Measurements from ENCODE around the gene AK4.

Gene AK4

GRCh38 chr1:65221638-65222339, 73.8 kb downstream of the AK4 start:
- POLR2A ChIA-PET: no interaction called here
- CTCF ChIA-PET: interaction anchor here (0.6 to 1.2 kb wide), 4 partner anchors 12 to 475 kb away, joined by 3 to 4 read pairs (median 3); no protein-coding TSS in a partner anchor
- no peak for TF ChIP-seq CTBP1 (IDR thresholded peaks at IDR 0.05; ENCODE audit: borderline replicate concordance)
- no peak for TF ChIP-seq TARDBP (IDR thresholded peaks at IDR 0.05)
- TF ChIP-seq HDGF (IDR thresholded peaks at IDR 0.05; ENCODE audit: borderline replicate concordance): no peak
- no peak for TF ChIP-seq LEF1 (IDR thresholded peaks at IDR 0.05; ENCODE audit: borderline replicate concordance)
- TF ChIP-seq ZNF384 (IDR thresholded peaks at IDR 0.05): no peak
- no peak for TF ChIP-seq SP1 (IDR thresholded peaks at IDR 0.05)
- TF ChIP-seq PKNOX1 (IDR thresholded peaks at IDR 0.05): no peak
- no peak for DNase-seq (ENCODE audit: extremely low spot score)

DNA sequence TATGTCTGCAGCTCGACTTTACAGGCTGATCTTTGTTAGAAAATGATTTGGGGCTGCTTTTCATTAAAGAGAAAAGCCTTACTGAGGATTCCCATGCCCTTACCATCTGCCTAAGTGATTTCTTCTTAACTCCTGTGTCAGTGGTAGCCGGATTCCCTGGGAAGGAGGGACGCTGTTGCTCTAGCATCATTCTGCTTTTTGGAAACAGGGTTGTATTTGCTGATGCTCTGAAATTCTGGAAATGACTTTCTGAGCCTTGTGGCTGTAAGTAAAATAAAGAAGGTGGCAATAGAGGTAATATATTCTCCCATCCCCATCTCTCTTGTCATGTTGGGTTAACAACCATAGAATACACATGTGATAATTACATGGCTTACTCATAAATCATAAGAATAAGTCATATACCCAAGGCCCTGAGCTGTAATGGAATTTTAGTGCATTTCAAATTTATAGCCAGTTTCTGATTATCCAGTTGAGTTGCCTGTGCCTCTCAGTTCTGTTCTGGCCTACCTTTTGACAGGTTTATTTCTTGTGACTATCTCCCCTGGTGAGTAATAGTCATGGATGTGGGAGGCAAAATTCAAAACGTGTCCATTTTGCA, 74.4 kb downstream of the AK4 start:
- ChIA-PET CTCF (no interaction called here), POLR2A (no interaction called here)
- no peak for DNase-seq (ENCODE audit: extremely low spot score)
- TF ChIP-seq ZNF384 (IDR thresholded peaks at IDR 0.05) (no peak), ELF4 (IDR thresholded peaks at IDR 0.05) (no peak), SUZ12 (IDR thresholded peaks at IDR 0.05) (no peak), FOXK2 (IDR thresholded peaks at IDR 0.05) (no peak), L3MBTL2 (conservative IDR thresholded peaks at IDR 0.05) (no peak), NFRKB (IDR thresholded peaks at IDR 0.05) (no peak), ARNT (IDR thresholded peaks at IDR 0.05) (no peak), TARDBP (IDR thresholded peaks at IDR 0.05) (no peak), CTBP1 (IDR thresholded peaks at IDR 0.05; ENCODE audit: borderline replicate concordance) (no peak), BHLHE40 (IDR thresholded peaks at IDR 0.05; ENCODE audit: borderline replicate concordance) (no peak), PKNOX1 (IDR thresholded peaks at IDR 0.05) (no peak), HDGF (IDR thresholded peaks at IDR 0.05; ENCODE audit: borderline replicate concordance) (no peak), LEF1 (IDR thresholded peaks at IDR 0.05; ENCODE audit: borderline replicate concordance) (no peak), SP1 (IDR thresholded peaks at IDR 0.05) (no peak), FOXM1 (IDR thresholded peaks at IDR 0.05; ENCODE audit: borderline replicate concordance) (no peak), FOXA1 (IDR thresholded peaks at IDR 0.05) (no peak)

DNA sequence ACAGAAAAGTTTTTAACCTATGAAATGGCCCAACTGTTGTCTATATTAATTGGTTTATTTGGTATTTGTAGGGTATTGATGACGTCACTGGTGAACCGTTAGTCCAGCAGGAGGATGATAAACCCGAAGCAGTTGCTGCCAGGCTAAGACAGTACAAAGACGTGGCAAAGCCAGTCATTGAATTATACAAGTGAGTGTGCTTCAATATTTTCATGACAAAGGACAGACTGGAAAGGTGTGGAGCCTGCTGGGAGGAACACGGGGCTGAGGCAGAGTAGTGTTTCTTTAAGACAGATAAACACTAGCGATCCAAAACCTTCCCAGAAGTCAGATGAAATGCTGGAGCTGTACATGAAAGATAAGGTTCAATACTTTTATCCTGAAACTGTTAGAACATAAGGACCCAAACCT, 76.7 kb downstream of the AK4 start:
- TF ChIP-seq PKNOX1 (IDR thresholded peaks at IDR 0.05) (no peak), ARNT (IDR thresholded peaks at IDR 0.05) (no peak), L3MBTL2 (conservative IDR thresholded peaks at IDR 0.05) (no peak), SUZ12 (IDR thresholded peaks at IDR 0.05) (no peak), ZNF384 (IDR thresholded peaks at IDR 0.05) (no peak), BHLHE40 (IDR thresholded peaks at IDR 0.05; ENCODE audit: borderline replicate concordance) (no peak), FOXK2 (IDR thresholded peaks at IDR 0.05) (no peak), NFRKB (IDR thresholded peaks at IDR 0.05) (no peak), HDGF (IDR thresholded peaks at IDR 0.05; ENCODE audit: borderline replicate concordance) (no peak), FOXM1 (IDR thresholded peaks at IDR 0.05; ENCODE audit: borderline replicate concordance) (no peak), SP1 (IDR thresholded peaks at IDR 0.05) (no peak), ELF4 (IDR thresholded peaks at IDR 0.05) (no peak), TARDBP (IDR thresholded peaks at IDR 0.05) (no peak), CTBP1 (IDR thresholded peaks at IDR 0.05; ENCODE audit: borderline replicate concordance) (no peak), LEF1 (IDR thresholded peaks at IDR 0.05; ENCODE audit: borderline replicate concordance) (no peak)
- CTCF ChIA-PET: interaction anchor here (0.9 kb wide), 1 partner anchor 15 kb away, joined by 3 read pairs; no protein-coding TSS in a partner anchor
- no peak for DNase-seq (ENCODE audit: extremely low spot score)
- POLR2A ChIA-PET: no interaction called here

DNA sequence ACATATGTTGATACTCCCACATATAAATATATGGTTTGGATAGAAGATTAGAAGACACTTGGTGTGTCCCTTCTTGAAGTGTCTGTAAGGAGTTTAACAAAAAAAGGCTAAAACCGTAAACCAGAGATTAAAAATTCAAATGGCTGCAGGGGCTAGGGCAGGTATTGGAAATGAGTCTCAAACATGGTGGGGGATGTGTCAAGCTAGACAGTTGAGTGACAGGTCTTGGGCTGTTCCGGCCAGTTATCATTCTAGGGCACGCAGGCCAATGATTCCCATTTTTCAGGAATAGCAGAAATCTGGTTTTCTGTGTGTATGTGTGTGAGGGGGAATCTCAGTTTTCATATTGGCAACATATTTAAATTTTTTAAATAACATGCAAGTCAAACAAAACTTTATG, 77.2 kb downstream of the AK4 start:
- ChIA-PET POLR2A (no interaction called here), CTCF (interaction anchor here (0.9 kb wide), 1 partner anchor 16 kb away, joined by 3 read pairs; no protein-coding TSS in a partner anchor)
- no peak for DNase-seq (ENCODE audit: extremely low spot score)
- TF ChIP-seq SP1 (IDR thresholded peaks at IDR 0.05): no peak
- 0 out of 2 replicates have a peak, but pooled peaks have one; percentile 34 for TF ChIP-seq PKNOX1 (IDR thresholded peaks at IDR 0.05)

DNA sequence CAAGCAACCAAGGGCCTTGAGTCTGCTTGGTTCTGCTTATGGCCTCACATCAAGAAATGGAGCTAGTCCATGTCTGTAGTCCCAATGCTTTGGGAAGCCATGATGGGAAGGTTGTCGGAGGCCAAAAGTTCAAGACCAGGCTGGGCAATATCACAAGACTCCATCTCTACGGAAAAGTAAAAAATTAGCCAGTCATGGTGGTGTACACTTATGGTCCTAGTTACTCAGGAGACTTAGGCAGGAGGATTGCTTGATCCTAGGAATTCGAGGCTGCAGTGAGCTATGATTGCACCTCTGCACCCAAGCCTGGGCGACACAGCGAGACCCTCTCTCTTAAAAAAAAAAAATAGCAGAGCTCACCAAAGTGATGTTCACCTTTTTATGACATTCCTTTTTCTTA, 81.2 kb downstream of the AK4 start:
- ChIA-PET POLR2A (no interaction called here), CTCF (interaction anchor here (0.6 to 1.1 kb wide), 5 partner anchors 20 to 459 kb away, joined by 3 to 4 read pairs (median 3); no protein-coding TSS in a partner anchor)
- TF ChIP-seq FOXA1 (IDR thresholded peaks at IDR 0.05): no peak
- no peak for TF ChIP-seq LEF1 (IDR thresholded peaks at IDR 0.05; ENCODE audit: borderline replicate concordance)
- TF ChIP-seq ARNT (IDR thresholded peaks at IDR 0.05): no peak
- TF ChIP-seq FOXK2 (IDR thresholded peaks at IDR 0.05): no peak
- no peak for TF ChIP-seq ELF4 (IDR thresholded peaks at IDR 0.05)
- TF ChIP-seq TARDBP (IDR thresholded peaks at IDR 0.05): no peak
- no peak for TF ChIP-seq HDGF (IDR thresholded peaks at IDR 0.05; ENCODE audit: borderline replicate concordance)
- TF ChIP-seq ZNF384 (IDR thresholded peaks at IDR 0.05): no peak
- no peak for TF ChIP-seq BHLHE40 (IDR thresholded peaks at IDR 0.05; ENCODE audit: borderline replicate concordance)
- TF ChIP-seq CTBP1 (IDR thresholded peaks at IDR 0.05; ENCODE audit: borderline replicate concordance): no peak
- DNase-seq (ENCODE audit: extremely low spot score): no peak
